SK-N-SH (cell line): ENCODE measurements around the gene ADAMTS14. TPM values are rescaled to one million over a fixed set of nuclear protein-coding genes. Genes with fewer than 3 reads are reported as not detected.

Experiments used
- CTCF ChIA-PET: fragments of 300-600, 350-600 bp; formaldehyde crosslinking; extraction: SDS; loops from one replicate; lab custom pipeline; 2021; lab: Yijun Ruan, JAX
- POLR2A ChIA-PET: fragments of 350-600 bp; sonication (Branson Sonifier 250); formaldehyde crosslinking; extraction: SDS; loops from one replicate; lab custom pipeline; 2020; ENCODE audit warnings: antibody characterized with exemption, inconsistent platforms; lab: Yijun Ruan, JAX
- DNase-seq: peaks from one replicate; pipeline ENCODE4 v3.0.0; 2012
- H2AFZ ChIP-seq: fragments of 200-600 bp; sonication (generic); 2 replicates; pipeline ENCODE4 v1.8.1; 2016; ENCODE audit warnings: antibody characterized with exemption, mild to moderate bottlenecking, low read depth
- H3F3A ChIP-seq: fragments of 200-600 bp; sonication (generic); replicated peaks from 2 replicates; pipeline ENCODE3; 2016; ENCODE audit warnings: antibody characterized with exemption, mild to moderate bottlenecking; ENCODE audit not compliant: insufficient read depth
- H3K27ac ChIP-seq, 2 experiments: fragments of 200-500 bp in 1 of 2; fragments of 200-600 bp in 1 of 2; sonication (Bioruptor generic) in 1 of 2; sonication (generic), shearing (Covaris generic) in 1 of 2; 2 replicates each; pipeline versions ENCODE4 v1.5.1 to v1.6.1; 2014 to 2016; ENCODE audit warnings: low read depth in 2 of 2, inconsistent platforms in 1 of 2, low read length in 1 of 2, mild to moderate bottlenecking in 1 of 2, mixed read lengths in 1 of 2
- H3K27me3 ChIP-seq: fragments of 200-600 bp; sonication (generic), shearing (Covaris generic); 2 replicates; pipeline ENCODE4 v1.6.1; 2016; ENCODE audit warnings: mixed run types; ENCODE audit not compliant: insufficient read depth
- H3K36me3 ChIP-seq, 2 experiments: fragments of 200-500 bp in 1 of 2; fragments of 200-600 bp in 1 of 2; sonication (Bioruptor generic) in 1 of 2; sonication (generic) in 1 of 2; replicated peaks in 1 of 2; 2 replicates each; pipeline versions ENCODE3 to v1.5.1; 2014 to 2016; ENCODE audit warnings: low read length in 1 of 2, mild to moderate bottlenecking in 1 of 2; ENCODE audit not compliant: insufficient read depth in 2 of 2, control insufficient read depth in 1 of 2
- H3K4me1 ChIP-seq, 2 experiments: fragments of 200-500 bp in 1 of 2; fragments of 200-600 bp in 1 of 2; sonication (Bioruptor generic) in 1 of 2; sonication (generic), shearing (Covaris generic) in 1 of 2; 2 replicates each; pipeline versions ENCODE4 v1.5.1 to v1.6.1; 2014 to 2016; ENCODE audit warnings: low read depth in 1 of 2, low read length in 1 of 2, mixed run types in 1 of 2; ENCODE audit not compliant: insufficient read depth in 2 of 2, control insufficient read depth in 1 of 2
- H3K4me2 ChIP-seq: fragments of 200-600 bp; sonication (generic), shearing (Covaris generic); 2 replicates; pipeline ENCODE4 v1.6.1; 2017; ENCODE audit warnings: mixed run types
- H3K4me3 ChIP-seq, 2 experiments: fragments of 200-500 bp in 1 of 2; fragments of 200-600 bp in 1 of 2; sonication (Bioruptor generic) in 1 of 2; sonication (generic), shearing (Covaris generic) in 1 of 2; 2 replicates each; pipeline versions ENCODE4 v1.5.1 to v1.8.1; 2014 to 2016; ENCODE audit warnings: low read depth in 2 of 2, inconsistent platforms in 1 of 2, low read length in 1 of 2, mild to moderate bottlenecking in 1 of 2, mixed read lengths in 1 of 2, moderate library complexity in 1 of 2
- H3K79me2 ChIP-seq: fragments of 200-600 bp; sonication (generic); 2 replicates; pipeline ENCODE4 v1.8.1; 2017; ENCODE audit warnings: mild to moderate bottlenecking; ENCODE audit not compliant: insufficient read depth
- H3K9ac ChIP-seq: fragments of 200-600 bp; sonication (generic); 2 replicates; pipeline ENCODE4 v1.6.1; 2017; ENCODE audit warnings: mixed run types
- H3K9me2 ChIP-seq: fragments of 200-600 bp; sonication (generic); 2 replicates; pipeline ENCODE4 v1.6.1; 2017; ENCODE audit warnings: mixed run types
- H3K9me3 ChIP-seq: fragments of 200-600 bp; sonication (generic); 2 replicates; pipeline ENCODE4 v1.6.1; 2017; ENCODE audit warnings: mixed run types, mild to moderate bottlenecking, moderate library complexity
- H4K20me1 ChIP-seq: fragments of 200-600 bp; sonication (generic); 2 replicates; pipeline ENCODE4 v1.6.1; 2017; ENCODE audit warnings: mild to moderate bottlenecking, mixed run types; ENCODE audit not compliant: insufficient read depth
- ELF1 ChIP-seq: IDR thresholded peaks from 2 replicates; pipeline ENCODE4 v1.4.0; 2012
- FOSL2 ChIP-seq: IDR thresholded peaks from 2 replicates; pipeline ENCODE4 v1.4.0; 2012; ENCODE audit warnings: low read depth, mild to moderate bottlenecking, moderate library complexity, borderline replicate concordance
- FOXJ3 ChIP-seq: sonication (generic); formaldehyde crosslinking; IDR thresholded peaks from 2 replicates; pipeline ENCODE4 v1.5.1; 2020; ENCODE audit warnings: mild to moderate bottlenecking, missing genetic modification reagents
- IRF3 ChIP-seq: fragments of 150-350 bp; IDR thresholded peaks from 2 replicates; pipeline ENCODE4 v1.6.1; 2016; ENCODE audit warnings: mild to moderate bottlenecking, low read depth, low read length
- NFIC ChIP-seq: IDR thresholded peaks from 2 replicates; pipeline ENCODE4 v1.4.0; 2012; ENCODE audit warnings: borderline replicate concordance
- RCOR1 ChIP-seq: fragments of 150-350 bp; IDR thresholded peaks from 2 replicates; pipeline ENCODE4 v1.6.1; 2017; ENCODE audit warnings: antibody characterized with exemption, low read length
- REST ChIP-seq: IDR thresholded peaks from 2 replicates; pipeline ENCODE4 v1.6.1; 2012; ENCODE audit warnings: mild to moderate bottlenecking, low read depth, low read length, moderate library complexity
- SMC3 ChIP-seq: IDR thresholded peaks from 2 replicates; pipeline ENCODE4 v1.6.1; 2012; ENCODE audit warnings: low read depth, low read length, improper control_type of control experiment
- TEAD4 ChIP-seq: IDR thresholded peaks from 2 replicates; pipeline ENCODE4 v1.4.0; 2012; ENCODE audit warnings: mild to moderate bottlenecking, borderline replicate concordance; ENCODE audit not compliant: insufficient read depth
- USF2 ChIP-seq: fragments of 150-350 bp; IDR thresholded peaks from 2 replicates; pipeline ENCODE4 v1.6.1; 2017; ENCODE audit warnings: antibody characterized with exemption, low read length, low read depth, borderline replicate concordance
- WGBS: methylation state at CpG from one replicate; pipeline ENCODE4 v1.1.6; 2017; ENCODE audit warnings: low lambda C conversion rate; 5-methylcytosine and 5-hydroxymethylcytosine counted together
- polyA plus RNA-seq, 3 experiments: library from polyadenylated mRNA; depleted of rRNA; stranded (reverse); fragments of >200 nt; gene quantifications; 2 replicates each; pipeline ENCODE4 v1.2.3, GENCODE V29; 2012

ADAMTS14 gene
- polyA plus RNA-seq, 1 of the 3 experiments (the other 2 are of a cell fraction), result 1.1 TPM

GRCh38 chr10:70773461-70773860 lies 101.2 kb downstream of the ADAMTS14 start:
- H3K9me3 ChIP-seq, result no peaks in the 10 kb centered on the region
- H3K4me1 ChIP-seq, result peaks cover 0 to under 1% of the 10 kb centered on the region in 2 experiments; a peak in 1 of 4 replicates
- ChIA-PET POLR2A (no interaction called here), CTCF (interaction anchor here (1.1 to 2.5 kb wide), 2 partner anchors 14 to 224 kb away, joined by 3 to 11 read pairs; no protein-coding TSS in a partner anchor)
- H3K4me2 ChIP-seq, result no peak overlapping the region
- H3K4me3 ChIP-seq, result no peak overlapping the region
- H3F3A ChIP-seq, result no peaks in the 10 kb centered on the region
- no peak for DNase-seq
- H3K9ac ChIP-seq, result no peak overlapping the region
- no peaks in the 10 kb centered on the region for H3K79me2 ChIP-seq
- H3K9me2 ChIP-seq, result no peaks in the 10 kb centered on the region
- H3K27ac ChIP-seq, result no peak overlapping the region
- H3K27me3 ChIP-seq, result no peaks in the 10 kb centered on the region; the same call in 1 of the 2 replicates
- H2AFZ ChIP-seq, result no peak overlapping the region
- TF ChIP-seq IRF3 (no peak), TEAD4 (no peak), USF2 (no peak), FOXJ3 (no peak), REST (no peak), RCOR1 (no peak), SMC3 (no peak), FOSL2 (no peak), ELF1 (no peak), NFIC (no peak)
- WGBS, result 59% methylated on average over 5 of the region's 9 CpGs
- H4K20me1 ChIP-seq, result no peaks in the 10 kb centered on the region
- no peaks in the 10 kb centered on the region for H3K36me3 ChIP-seq
